ENCODE results near the gene SMAP1.
A peak's percentile ranks its signal among the peaks of the same experiment; 100 is the strongest.
"Not testable (repeated sequence)": the region's sequence is repeated elsewhere in the genome, so short reads cannot be mapped to it uniquely, and the experiment has no call there.

The SMAP1 gene

DNA sequence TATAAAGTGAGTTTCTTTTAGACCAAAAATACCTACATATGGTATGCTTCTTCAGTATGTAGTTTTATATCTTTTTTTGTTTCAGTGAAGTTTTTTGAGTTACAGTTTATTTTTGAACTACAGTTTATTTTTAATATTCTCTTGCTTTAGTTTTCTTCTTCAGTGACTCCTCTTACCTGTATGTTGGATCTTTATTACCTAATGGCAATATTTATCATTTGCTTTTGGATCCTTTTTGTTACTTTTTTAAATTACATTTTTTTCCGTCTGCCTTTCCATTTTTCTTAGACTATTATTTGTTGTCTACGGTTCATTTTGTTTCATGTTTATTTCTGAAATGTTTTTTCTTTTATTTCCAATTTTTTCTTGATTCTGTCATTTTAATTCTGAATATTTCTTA, 71.9 kb downstream of the SMAP1 start:
- DNase-seq (ENCODE audit: low read depth in 1 of 2, low spot score in 1 of 2): no peak

GRCh38 chr6:70740746-70741145, 73.1 kb downstream of the SMAP1 start:
- peak in 1 of 2 donors; percentile 11 for DNase-seq (ENCODE audit: low read depth in 1 of 2, low spot score in 1 of 2)

DNA sequence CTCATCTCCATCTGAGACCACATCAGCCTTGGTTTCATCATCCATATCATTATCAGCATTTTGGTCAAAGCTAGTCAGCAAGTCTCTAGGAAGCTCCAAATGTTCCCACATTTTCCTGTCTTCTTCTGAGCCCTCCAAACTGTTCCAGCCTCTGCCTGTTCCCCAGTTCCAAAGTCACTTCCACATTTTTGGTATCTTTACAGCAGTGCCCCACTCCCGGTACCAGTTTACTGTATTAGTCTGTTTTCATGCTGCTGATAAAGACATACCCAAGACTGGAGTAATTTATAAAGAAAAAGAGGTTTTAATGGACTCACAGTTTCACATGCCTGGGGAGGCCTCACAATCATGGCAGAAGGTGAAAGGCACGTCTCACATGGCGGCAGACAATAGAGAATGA, 74.8 kb downstream of the SMAP1 start:
- DNase-seq (ENCODE audit: low read depth in 1 of 2, low spot score in 1 of 2): not testable (repeated sequence)

DNA sequence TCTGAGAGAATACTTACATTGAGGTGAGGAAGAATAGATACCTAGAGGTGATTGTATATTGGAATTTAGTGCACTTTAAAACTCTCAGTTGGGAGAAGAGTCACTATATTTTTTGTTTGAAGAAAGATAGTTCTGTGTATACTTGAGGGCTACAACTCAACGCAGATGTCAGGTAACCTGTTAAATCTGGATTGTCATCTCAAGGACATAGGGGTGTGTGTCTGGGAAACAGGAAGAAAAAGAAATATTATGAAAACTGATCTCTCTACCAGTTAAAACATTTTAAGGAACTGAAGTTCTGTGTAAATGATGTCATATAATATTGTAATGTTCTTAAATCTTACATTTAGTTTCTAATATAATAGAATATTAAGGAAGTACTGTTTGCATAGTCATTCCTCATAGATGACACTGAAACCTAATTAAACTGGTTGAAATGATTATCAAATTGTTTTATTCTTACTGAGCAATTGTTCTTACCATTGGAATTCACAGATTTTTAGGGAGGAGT, 86.2 kb downstream of the SMAP1 start:
- no peak for DNase-seq (ENCODE audit: low read depth in 1 of 2, low spot score in 1 of 2)

DNA sequence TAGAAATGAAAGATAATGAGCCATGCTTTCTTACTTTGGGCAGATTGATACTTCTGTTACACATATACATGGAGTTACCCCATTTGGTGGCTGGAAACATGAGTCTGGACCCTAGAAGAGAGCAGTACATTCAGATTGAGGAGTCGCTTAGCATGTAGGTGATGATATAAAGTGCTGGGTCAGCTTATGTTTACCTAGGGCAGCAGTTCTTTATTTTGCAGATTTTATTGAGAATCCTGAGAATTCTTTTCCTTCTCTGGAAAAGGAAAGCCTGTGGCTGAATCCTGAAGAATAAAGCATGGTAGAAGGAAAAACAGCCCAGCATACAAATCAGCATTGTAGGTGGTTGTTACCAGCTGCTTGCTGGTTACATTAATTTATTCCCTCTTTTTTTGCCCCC, 91.2 kb downstream of the SMAP1 start:
- no peak for DNase-seq (ENCODE audit: low read depth in 1 of 2, low spot score in 1 of 2)

DNA sequence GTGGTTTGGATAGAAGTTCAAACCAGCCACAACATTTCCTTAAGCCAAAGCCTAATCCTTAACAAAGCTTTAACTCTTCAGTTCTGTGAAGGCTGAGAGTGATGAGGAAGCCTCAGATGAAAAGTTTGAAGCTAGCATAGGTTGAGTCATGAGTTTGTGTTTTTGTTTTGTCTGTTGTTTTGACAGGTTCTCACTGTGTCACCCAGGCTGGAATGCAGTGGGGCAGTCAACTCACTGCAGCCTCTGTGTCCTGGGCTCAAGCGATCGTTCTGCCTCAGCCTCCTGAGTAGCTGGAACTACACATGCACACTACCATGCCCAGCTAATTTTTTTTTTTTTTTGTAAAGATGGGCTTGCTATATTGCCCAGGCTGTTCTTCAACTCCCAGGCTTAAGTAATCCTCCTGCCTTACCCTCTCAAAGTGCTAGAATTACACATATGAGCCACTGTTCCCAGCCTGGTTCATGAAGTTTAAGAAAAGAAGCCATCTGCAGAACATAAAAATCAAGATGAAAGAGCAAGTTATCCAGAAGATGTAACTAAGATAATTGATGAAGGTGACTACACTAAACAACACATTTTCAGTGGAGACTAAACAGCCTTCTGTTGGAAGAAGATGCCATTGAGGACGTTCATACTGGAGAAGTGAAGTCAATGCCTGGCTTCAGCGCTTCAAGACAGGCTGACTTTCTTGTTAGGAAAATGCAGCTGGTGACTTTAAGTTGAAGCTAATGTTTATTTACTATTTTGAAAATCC, 96.2 kb downstream of the SMAP1 start:
- no peak for DNase-seq (ENCODE audit: low read depth in 1 of 2, low spot score in 1 of 2)

GRCh38 chr6:70764706-70765105, 97.0 kb downstream of the SMAP1 start:
- no peak for DNase-seq (ENCODE audit: low read depth in 1 of 2, low spot score in 1 of 2)

- not testable (repeated sequence) for DNase-seq (ENCODE audit: low read depth in 1 of 2, low spot score in 1 of 2)
Observed at GRCh38 chr6:70771351-70771750, 103.7 kb downstream of the SMAP1 start.

DNA sequence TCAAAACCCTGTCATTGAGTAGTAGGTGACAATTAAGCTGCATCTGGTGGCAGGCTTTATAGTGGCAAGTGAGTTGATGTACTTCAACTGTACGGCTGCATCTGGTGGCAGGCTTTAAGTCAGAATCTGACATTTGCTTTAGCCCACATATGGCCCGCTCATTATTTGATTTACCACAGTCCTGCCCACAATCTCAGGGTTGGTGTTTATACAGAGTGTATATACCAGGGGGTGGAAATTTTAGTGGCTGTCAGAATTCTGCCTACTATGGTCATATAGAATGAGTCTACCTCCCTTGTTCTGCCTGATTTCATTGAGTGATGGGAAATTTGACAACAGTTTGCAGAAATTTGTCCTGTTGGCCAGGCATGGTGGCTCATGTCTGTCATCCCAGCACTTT, 112.3 kb downstream of the SMAP1 start:
- no peak for DNase-seq (ENCODE audit: low read depth in 1 of 2, low spot score in 1 of 2)

- DNase-seq (ENCODE audit: low read depth in 1 of 2, low spot score in 1 of 2): no peak
Observed at GRCh38 chr6:70790483-70791224, 123.0 kb downstream of the SMAP1 start.

GRCh38 chr6:70797625-70798024, 129.9 kb downstream of the SMAP1 start:
- no peak for DNase-seq (ENCODE audit: low read depth in 1 of 2, low spot score in 1 of 2)

GRCh38 chr6:70806086-70806485, 138.4 kb downstream of the SMAP1 start:
- no peak for DNase-seq (ENCODE audit: low read depth in 1 of 2, low spot score in 1 of 2)

DNA sequence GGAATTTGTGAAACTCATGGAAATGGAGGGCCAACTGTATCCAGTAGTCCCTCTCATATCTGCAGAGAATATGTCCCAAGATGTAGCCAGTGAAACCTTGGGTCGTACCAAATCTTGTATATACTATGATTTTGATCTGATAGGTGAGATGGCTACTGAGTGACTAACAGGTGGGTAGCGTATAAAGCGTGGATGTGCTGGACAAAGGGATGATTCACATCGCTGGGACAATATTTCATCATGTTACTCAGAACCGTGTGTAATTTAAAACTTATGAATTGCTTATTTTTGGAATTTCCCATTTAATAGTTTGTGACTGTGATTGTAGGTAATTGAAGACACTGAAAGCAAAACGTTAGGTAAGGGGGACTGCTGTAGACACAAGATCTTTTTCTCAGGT, 144.1 kb downstream of the SMAP1 start:
- DNase-seq (ENCODE audit: low read depth in 1 of 2, low spot score in 1 of 2): no peak

- DNase-seq (ENCODE audit: low read depth in 1 of 2, low spot score in 1 of 2): no peak
Observed at GRCh38 chr6:70813885-70814284, 146.2 kb downstream of the SMAP1 start.

DNA sequence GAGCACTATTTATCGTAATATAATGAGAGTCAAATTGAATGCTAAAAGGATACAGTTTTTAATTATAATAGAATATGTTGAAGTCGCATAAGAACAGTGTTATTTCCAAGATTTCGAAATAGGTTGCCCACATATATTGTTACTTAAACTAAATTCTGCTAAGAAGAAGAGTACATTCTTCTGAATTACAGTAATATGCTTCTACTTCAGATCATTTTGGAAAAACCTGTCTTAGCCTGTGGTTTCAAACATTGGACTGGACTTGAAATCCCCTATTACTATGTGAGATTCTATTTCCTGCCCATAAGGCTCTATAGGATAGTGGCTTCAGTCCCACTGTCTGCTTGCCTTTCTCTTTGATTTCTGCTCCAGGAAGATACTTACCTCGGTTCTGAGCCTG, 152.0 kb downstream of the SMAP1 start:
- DNase-seq (ENCODE audit: low read depth in 1 of 2, low spot score in 1 of 2): no peak

DNA sequence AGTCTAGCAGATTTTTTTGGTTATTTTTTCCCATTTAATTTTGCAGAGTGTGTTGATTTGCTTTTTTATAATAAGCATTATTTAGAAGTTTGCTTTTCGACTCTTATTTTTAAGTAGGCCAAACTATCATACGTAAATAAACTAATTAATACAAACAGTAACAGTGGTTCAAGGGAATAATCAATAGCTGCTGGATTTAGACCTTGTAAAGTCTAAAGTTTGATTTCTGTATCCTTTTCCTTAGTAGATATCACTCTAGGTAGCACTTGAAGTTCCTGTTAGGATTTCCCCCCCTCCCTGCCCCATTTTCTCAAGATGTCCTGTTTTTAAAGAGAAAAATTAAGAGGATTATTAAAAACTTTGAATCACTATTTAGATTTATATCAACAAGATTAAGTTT, 153.1 kb downstream of the SMAP1 start:
- DNase-seq (ENCODE audit: low read depth in 1 of 2, low spot score in 1 of 2): no peak

DNA sequence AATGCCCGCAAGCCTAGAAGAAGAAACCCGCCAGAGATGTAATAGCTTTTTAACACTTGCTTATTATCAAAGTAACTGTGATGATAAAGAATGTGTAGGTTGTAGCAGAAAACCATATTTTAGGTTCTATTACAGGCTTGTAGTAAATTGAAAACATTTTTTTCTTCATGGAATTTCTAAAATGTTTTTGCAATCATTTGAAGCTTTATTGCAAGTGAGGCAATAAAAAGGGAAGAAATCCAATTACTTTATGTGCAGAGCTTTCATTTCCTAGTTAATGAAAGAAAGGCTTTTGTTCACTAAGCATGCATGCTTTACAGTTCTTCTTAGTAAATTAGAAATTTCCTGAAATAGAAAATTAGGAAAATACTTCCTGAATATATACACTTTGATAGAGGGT, 154.1 kb downstream of the SMAP1 start:
- DNase-seq (ENCODE audit: low read depth in 1 of 2, low spot score in 1 of 2): no peak

- DNase-seq (ENCODE audit: low read depth in 1 of 2, low spot score in 1 of 2): no peak
Observed at GRCh38 chr6:70823651-70824050, 156.0 kb downstream of the SMAP1 start.

DNA sequence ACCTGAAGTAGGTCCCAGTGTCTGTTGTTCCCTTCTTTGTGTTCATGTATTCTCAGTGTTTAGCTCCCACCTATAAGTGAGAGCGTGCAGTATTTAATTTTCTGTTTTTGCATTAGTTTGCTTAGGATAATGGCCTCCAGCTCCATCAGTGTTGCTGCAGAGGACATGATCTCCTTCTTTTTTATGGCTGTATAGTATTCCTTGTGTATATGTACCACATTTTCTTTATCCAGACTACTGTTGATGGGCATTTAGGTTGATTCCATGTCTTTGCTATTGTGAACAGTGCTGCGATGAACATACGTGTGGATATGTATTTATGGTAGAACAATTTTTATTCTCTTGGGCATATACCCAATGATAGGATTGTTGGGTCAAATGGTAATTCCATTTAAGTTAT, 163.7 kb downstream of the SMAP1 start:
- DNase-seq (ENCODE audit: low read depth in 1 of 2, low spot score in 1 of 2): no peak

DNA sequence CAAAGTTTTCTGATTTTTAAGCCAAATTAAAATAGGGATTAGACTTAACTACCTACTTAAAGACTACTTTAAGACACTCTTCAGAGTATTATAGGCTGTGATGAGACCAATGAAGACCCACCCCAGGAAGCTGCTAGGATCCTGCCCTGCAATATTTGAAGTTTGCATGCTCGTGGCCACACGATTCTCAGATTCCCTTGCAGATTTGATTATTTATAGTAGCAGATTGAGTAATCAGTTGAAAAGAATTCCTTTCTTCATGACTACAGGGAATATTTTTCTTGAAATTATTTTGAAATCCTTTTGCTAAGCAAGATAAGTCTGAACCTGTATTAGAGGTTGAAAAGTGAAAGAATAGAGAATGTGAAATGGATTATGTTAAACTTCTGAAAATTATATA, 166.8 kb downstream of the SMAP1 start:
- no peak for DNase-seq (ENCODE audit: low read depth in 1 of 2, low spot score in 1 of 2)

DNA sequence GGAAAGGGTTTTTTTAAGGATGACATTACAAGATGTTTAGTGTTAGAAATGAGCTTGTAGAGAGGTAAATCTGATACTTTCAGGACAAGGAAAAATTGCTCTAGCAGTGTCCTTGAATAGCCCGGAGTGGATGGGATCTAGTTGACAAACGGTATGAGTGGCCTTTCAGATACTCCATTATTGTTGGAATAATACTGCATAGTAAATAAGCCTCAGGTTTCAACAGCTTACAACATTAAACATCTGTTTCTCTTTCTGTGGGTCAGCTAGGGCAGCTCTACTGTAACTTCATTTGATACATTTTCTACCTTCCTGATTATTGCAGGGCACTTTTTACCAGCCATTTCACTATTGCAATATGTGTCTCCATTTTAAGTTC, 171.2 kb downstream of the SMAP1 start:
- DNase-seq (ENCODE audit: low read depth in 1 of 2, low spot score in 1 of 2): no peak

Measured in activated CD4-positive, alpha-beta T cell treated with anti-CD3 and anti-CD28 coated beads, Interleukin-2, amount 50 U/mL, for 24 hours (primary cell).